HCT116 (cell line): ENCODE data around the gene HCFC1. TPM values are rescaled to one million over a fixed set of nuclear protein-coding genes. Genes with fewer than 3 reads are reported as not detected.

Experiments used
- ATAC-seq: fragments of 200-7000 bp; cut with Tn5 transposase; 2 replicates; pipeline ENCODE4 v1.9.1; 2020; ENCODE audit warnings: mild to moderate bottlenecking, moderate library complexity
- BruUV-seq: library from RNA; stranded (reverse); fragments of 400-500 nt; replicated peaks from 2 replicates; lab custom pipeline; 2021; lab: Mats Ljungman, UMichigan
- CTCF ChIA-PET: fragments of 300-600 bp; sonication (Branson Sonifier 250); formaldehyde crosslinking; loops from one replicate; lab custom pipeline; 2021; ENCODE audit warnings: antibody characterized with exemption; lab: Charles Lee
- POLR2A ChIA-PET: fragments of 300-600, 350-600 bp; sonication (Branson Sonifier 250); formaldehyde crosslinking; loops from one replicate; lab custom pipeline; 2021; ENCODE audit warnings: antibody characterized with exemption; lab: Charles Lee
- RAD21 ChIA-PET, 2 experiments: fragments of 300-600 bp; sonication (Branson Sonifier 250); formaldehyde crosslinking; loops; one replicate each; lab custom pipeline; 2023; ENCODE audit warnings: low total read pairs in 2 of 2; ENCODE audit not compliant: uncharacterized antibody in 2 of 2, unreplicated experiment in 2 of 2, low non-redundant PET in 1 of 2; lab: Charles Lee
- DNase-seq: peaks from one replicate; pipeline ENCODE4 v3.0.0-alpha.2; 2010; ENCODE audit warnings: low read depth, low spot score
- H2AFZ ChIP-seq: fragments of 200-600 bp; shearing (Covaris generic), sonication (generic); 2 replicates; pipeline ENCODE4 v1.6.1; 2017; ENCODE audit warnings: low read depth, mixed run types, mixed read lengths, antibody characterized with exemption, low read length; ENCODE audit not compliant: poor library complexity, severe bottlenecking
- H3K27ac ChIP-seq: 2 replicates; pipeline ENCODE4 v1.5.1; 2012; ENCODE audit warnings: low read depth, low read length
- H3K27me3 ChIP-seq: fragments of 200-600 bp; sonication (generic); 2 replicates; pipeline ENCODE4 v1.6.1; 2016; ENCODE audit warnings: mixed run types, low read length, mixed read lengths; ENCODE audit not compliant: insufficient read depth
- H3K36me3 ChIP-seq, 2 experiments: fragments of 200-500 bp in 1 of 2; fragments of 200-600 bp in 1 of 2; sonication (Bioruptor generic) in 1 of 2; sonication (generic) in 1 of 2; 2 replicates each; pipeline versions ENCODE4 v1.5.1 to v1.6.1; 2014 to 2016; ENCODE audit warnings: low read length in 2 of 2, inconsistent platforms in 1 of 2, mixed read lengths in 1 of 2, mixed run types in 1 of 2; ENCODE audit not compliant: insufficient read depth in 2 of 2, control insufficient read depth in 1 of 2
- H3K4me1 ChIP-seq, 2 experiments: fragments of 200-600 bp in 1 of 2; sonication (generic) in 1 of 2; 2 replicates each; pipeline versions ENCODE4 v1.5.1 to v1.6.1; 2012 to 2017; ENCODE audit warnings: low read length in 2 of 2, inconsistent platforms in 1 of 2, mild to moderate bottlenecking in 1 of 2, mixed read lengths in 1 of 2, mixed run types in 1 of 2, moderate library complexity in 1 of 2; ENCODE audit not compliant: insufficient read depth in 2 of 2, control insufficient read depth in 1 of 2
- H3K4me2 ChIP-seq: fragments of 200-600 bp; sonication (generic); 2 replicates; pipeline ENCODE4 v1.6.1; 2017; ENCODE audit warnings: mixed run types, low read length, mixed read lengths
- H3K4me3 ChIP-seq, 2 experiments: fragments of 200-600 bp in 1 of 2; sonication (generic) in 1 of 2; replicated peaks in 1 of 2; 2 replicates each; pipeline ENCODE4 v1.5.1; 2011 to 2016; ENCODE audit warnings: low read length in 2 of 2, control low read depth in 1 of 2, low read depth in 1 of 2, mild to moderate bottlenecking in 1 of 2, mixed read lengths in 1 of 2, mixed run types in 1 of 2
- H3K79me2 ChIP-seq: fragments of 200-600 bp; sonication (generic); 2 replicates; pipeline ENCODE4 v1.6.1; 2017; ENCODE audit warnings: mild to moderate bottlenecking, mixed run types, low read length, moderate library complexity, mixed read lengths; ENCODE audit not compliant: insufficient read depth
- H3K9ac ChIP-seq: fragments of 200-600 bp; sonication (generic); 2 replicates; pipeline ENCODE4 v1.6.1; 2016; ENCODE audit warnings: low read length, mixed read lengths
- H3K9me2 ChIP-seq: fragments of 200-600 bp; sonication (generic), shearing (Covaris generic); 2 replicates; pipeline ENCODE4 v1.6.1; 2017; ENCODE audit warnings: mixed run types, mild to moderate bottlenecking, moderate library complexity; ENCODE audit not compliant: insufficient read depth
- H3K9me3 ChIP-seq, 2 experiments: fragments of 200-500 bp in 1 of 2; fragments of 200-600 bp in 1 of 2; sonication (Bioruptor generic) in 1 of 2; sonication (generic) in 1 of 2; 2 replicates each; pipeline ENCODE4 v1.6.1; 2014 to 2017; ENCODE audit warnings: low read length in 2 of 2, mixed read lengths in 2 of 2, inconsistent platforms in 1 of 2, low read depth in 1 of 2, mild to moderate bottlenecking in 1 of 2, mixed run types in 1 of 2, moderate library complexity in 1 of 2; ENCODE audit not compliant: control insufficient read depth in 1 of 2, insufficient read depth in 1 of 2
- H4K20me1 ChIP-seq: fragments of 200-600 bp; sonication (generic), shearing (Covaris generic); 2 replicates; pipeline ENCODE4 v1.6.1; 2017; ENCODE audit warnings: mixed run types, mild to moderate bottlenecking, moderate library complexity; ENCODE audit not compliant: insufficient read depth
- EGR1 ChIP-seq: IDR thresholded peaks from 2 replicates; pipeline ENCODE4 v1.6.1; 2012; ENCODE audit warnings: low read depth
- ELF1 ChIP-seq: IDR thresholded peaks from 2 replicates; pipeline ENCODE4 v1.6.1; 2012; ENCODE audit warnings: low read depth, borderline replicate concordance
- EZH2 ChIP-seq: fragments of 200-600 bp; sonication (generic); IDR thresholded peaks from 2 replicates; pipeline ENCODE4 v1.6.1; 2017; ENCODE audit warnings: antibody characterized with exemption, mixed run types
- EZH2phosphoT487 ChIP-seq: fragments of 200-600 bp; IDR thresholded peaks from 2 replicates; pipeline ENCODE4 v1.6.1; 2018; ENCODE audit warnings: antibody characterized with exemption, borderline replicate concordance
- JUND ChIP-seq: IDR thresholded peaks from 2 replicates; pipeline ENCODE4 v1.6.1; 2012
- POLR2A ChIP-seq: IDR thresholded peaks from 2 replicates; pipeline ENCODE4 v1.7.0; 2011; ENCODE audit warnings: borderline replicate concordance; ENCODE audit not compliant: insufficient read depth, insufficient read length; ENCODE audit errors: extremely low read depth
- POLR2AphosphoS5 ChIP-seq: IDR thresholded peaks from 2 replicates; pipeline ENCODE4 v1.6.1; 2011; ENCODE audit warnings: mild to moderate bottlenecking, low read depth, low read length, moderate library complexity
- RAD21 ChIP-seq: IDR thresholded peaks from 2 replicates; pipeline ENCODE4 v1.6.1; 2012; ENCODE audit warnings: low read depth, mild to moderate bottlenecking
- SIN3A ChIP-seq: IDR thresholded peaks from 2 replicates; pipeline ENCODE4 v1.6.1; 2012; ENCODE audit warnings: low read depth
- SP1 ChIP-seq: IDR thresholded peaks from 2 replicates; pipeline ENCODE4 v1.6.1; 2012; ENCODE audit warnings: low read depth
- SRF ChIP-seq: IDR thresholded peaks from 2 replicates; pipeline ENCODE4 v1.6.1; 2012; ENCODE audit warnings: low read depth
- TCF7L2 ChIP-seq: IDR thresholded peaks from 2 replicates; pipeline ENCODE4 v1.7.0; 2011; ENCODE audit warnings: borderline replicate concordance, inconsistent platforms; ENCODE audit not compliant: insufficient read depth, insufficient read length; ENCODE audit errors: extremely low read depth
- YY1 ChIP-seq: IDR thresholded peaks from 2 replicates; pipeline ENCODE4 v1.6.1; 2011; ENCODE audit warnings: low read length, low read depth, moderate library complexity, mild to moderate bottlenecking; ENCODE audit not compliant: insufficient replicate concordance; ENCODE audit errors: extremely low read depth
- ZNF274 ChIP-seq: fragments of 200-500 bp; sonication (Bioruptor generic); IDR thresholded peaks from 2 replicates; pipeline ENCODE4 v1.6.1; 2014; ENCODE audit warnings: mild to moderate bottlenecking, low read depth, low read length, inconsistent platforms
- intact Hi-C: fragments of 100-400 bp; cut with micrococcal nuclease; formaldehyde crosslinking; loops from 2 replicates; pipeline ENCODE4 v1.10.0; 2022
- total RNA-seq: library from RNA; stranded (reverse); gene quantifications from one replicate; pipeline ENCODE4 v1.2.1, GENCODE V29; 2021; ENCODE audit not compliant: unreplicated experiment
- TF ChIP-seq, protein P1 (sequence below): IDR thresholded peaks from 2 replicates; pipeline ENCODE4 v1.6.1; 2012
- TF ChIP-seq, protein P2 (sequence below): IDR thresholded peaks from 2 replicates; pipeline ENCODE4 v1.6.1; 2011; ENCODE audit warnings: mild to moderate bottlenecking, low read length, moderate library complexity; ENCODE audit not compliant: insufficient replicate concordance; ENCODE audit errors: extremely low read depth
- TF ChIP-seq, protein P3 (sequence below): IDR thresholded peaks from 2 replicates; pipeline ENCODE4 v1.6.1; 2012

HCFC1 gene
- total RNA-seq, 1 experiment from 2014 or later: 72.8 TPM

DNA sequence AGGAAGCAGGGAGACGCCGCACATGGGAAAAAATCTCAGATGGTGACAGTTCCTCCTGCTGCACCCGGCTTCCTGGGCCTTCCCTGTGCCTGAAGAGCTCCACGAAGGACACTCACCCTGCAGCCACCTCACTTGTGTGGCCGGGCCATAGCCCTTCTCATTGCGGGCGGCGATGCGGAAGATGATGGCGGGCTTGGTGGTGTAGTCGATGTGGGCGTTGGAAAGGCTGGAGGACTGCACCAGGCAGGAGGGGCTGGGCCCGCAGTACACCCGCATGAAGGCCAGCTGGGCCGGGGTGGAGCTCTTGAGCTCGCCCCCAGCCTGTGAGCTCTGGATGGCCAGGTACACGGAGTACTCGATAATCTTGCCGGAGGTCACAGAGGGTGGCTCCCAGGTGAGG is 21.5 kb downstream of the HCFC1 start:
- Histone ChIP-seq H3K36me3 (peaks cover 0 to 17% of the 10 kb centered on the region in 2 experiments; a peak in 1 of 4 replicates), H4K20me1 (no peaks in the 10 kb centered on the region), H3K4me3 (no peak overlapping the region), H2AFZ (no peak overlapping the region), H3K27me3 (no peaks in the 10 kb centered on the region), H3K27ac (no peak overlapping the region), H3K4me2 (no peak overlapping the region), H3K9me3 (no peaks in the 10 kb centered on the region), H3K9me2 (no peaks in the 10 kb centered on the region), H3K79me2 (no peaks in the 10 kb centered on the region; the same call in 1 of the 2 replicates)
- ATAC-seq (no peak), DNase-seq (no peak)
- CTCF ChIA-PET: no interaction called here
- no TSS peak for BruUV-seq
- TF ChIP-seq SP1 (no peak), SRF (no peak), ZNF274 (no peak), SIN3A (no peak), TCF7L2 (no peak), ELF1 (no peak), POLR2A (no peak), EZH2phosphoT487 (no peak), EZH2 (no peak), EGR1 (no peak), YY1 (no peak), RAD21 (no peak), POLR2AphosphoS5 (no peak), JUND (no peak)
- TF ChIP-seq, protein P1, sequence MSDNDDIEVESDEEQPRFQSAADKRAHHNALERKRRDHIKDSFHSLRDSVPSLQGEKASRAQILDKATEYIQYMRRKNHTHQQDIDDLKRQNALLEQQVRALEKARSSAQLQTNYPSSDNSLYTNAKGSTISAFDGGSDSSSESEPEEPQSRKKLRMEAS: no peak
- TF ChIP-seq, protein P2, sequence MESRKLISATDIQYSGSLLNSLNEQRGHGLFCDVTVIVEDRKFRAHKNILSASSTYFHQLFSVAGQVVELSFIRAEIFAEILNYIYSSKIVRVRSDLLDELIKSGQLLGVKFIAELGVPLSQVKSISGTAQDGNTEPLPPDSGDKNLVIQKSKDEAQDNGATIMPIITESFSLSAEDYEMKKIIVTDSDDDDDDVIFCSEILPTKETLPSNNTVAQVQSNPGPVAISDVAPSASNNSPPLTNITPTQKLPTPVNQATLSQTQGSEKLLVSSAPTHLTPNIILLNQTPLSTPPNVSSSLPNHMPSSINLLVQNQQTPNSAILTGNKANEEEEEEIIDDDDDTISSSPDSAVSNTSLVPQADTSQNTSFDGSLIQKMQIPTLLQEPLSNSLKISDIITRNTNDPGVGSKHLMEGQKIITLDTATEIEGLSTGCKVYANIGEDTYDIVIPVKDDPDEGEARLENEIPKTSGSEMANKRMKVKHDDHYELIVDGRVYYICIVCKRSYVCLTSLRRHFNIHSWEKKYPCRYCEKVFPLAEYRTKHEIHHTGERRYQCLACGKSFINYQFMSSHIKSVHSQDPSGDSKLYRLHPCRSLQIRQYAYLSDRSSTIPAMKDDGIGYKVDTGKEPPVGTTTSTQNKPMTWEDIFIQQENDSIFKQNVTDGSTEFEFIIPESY: no peak
- TF ChIP-seq, protein P3, sequence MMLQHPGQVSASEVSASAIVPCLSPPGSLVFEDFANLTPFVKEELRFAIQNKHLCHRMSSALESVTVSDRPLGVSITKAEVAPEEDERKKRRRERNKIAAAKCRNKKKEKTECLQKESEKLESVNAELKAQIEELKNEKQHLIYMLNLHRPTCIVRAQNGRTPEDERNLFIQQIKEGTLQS: no peak
- TF ChIP-seq, all 23 proteins: peak for 0
- Histone ChIP-seq H3K9ac (no peak overlapping the region), H3K4me1 (no peaks in the 10 kb centered on the region; a peak in 1 of 4 replicates)
- RAD21 ChIA-PET: no interaction called here
- intact Hi-C loops: no loop called here
- POLR2A ChIA-PET: no interaction called here
